ENCODE measurements around the gene DPYSL3. TPM values are rescaled to one million over a fixed set of nuclear protein-coding genes. Genes with fewer than 3 reads are reported as not detected.

DPYSL3 gene
- total RNA-seq, 4 donors from 2014 or later: 7.4 to 42.1 (median 21.8) TPM

DNA sequence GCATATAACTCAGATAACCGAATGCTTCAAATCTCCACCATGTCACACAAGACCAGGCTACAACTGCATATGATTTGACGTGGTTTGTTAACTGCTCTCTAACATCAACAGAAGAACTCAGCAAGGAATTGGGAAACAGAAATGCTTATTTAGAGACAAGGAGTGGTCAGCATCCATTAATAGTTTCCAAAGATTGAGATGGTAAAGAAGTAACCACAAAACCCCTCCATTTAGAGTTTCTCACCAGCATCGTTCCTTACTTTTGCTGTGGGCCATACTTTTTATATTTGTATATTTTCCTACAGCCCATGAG is 25.2 kb downstream of the DPYSL3 start:
- H3K27me3 ChIP-seq: no peaks in the 10 kb centered on the region
- TF ChIP-seq POLR2A (IDR thresholded peaks at IDR 0.05): no peak
- TF ChIP-seq, protein P1, sequence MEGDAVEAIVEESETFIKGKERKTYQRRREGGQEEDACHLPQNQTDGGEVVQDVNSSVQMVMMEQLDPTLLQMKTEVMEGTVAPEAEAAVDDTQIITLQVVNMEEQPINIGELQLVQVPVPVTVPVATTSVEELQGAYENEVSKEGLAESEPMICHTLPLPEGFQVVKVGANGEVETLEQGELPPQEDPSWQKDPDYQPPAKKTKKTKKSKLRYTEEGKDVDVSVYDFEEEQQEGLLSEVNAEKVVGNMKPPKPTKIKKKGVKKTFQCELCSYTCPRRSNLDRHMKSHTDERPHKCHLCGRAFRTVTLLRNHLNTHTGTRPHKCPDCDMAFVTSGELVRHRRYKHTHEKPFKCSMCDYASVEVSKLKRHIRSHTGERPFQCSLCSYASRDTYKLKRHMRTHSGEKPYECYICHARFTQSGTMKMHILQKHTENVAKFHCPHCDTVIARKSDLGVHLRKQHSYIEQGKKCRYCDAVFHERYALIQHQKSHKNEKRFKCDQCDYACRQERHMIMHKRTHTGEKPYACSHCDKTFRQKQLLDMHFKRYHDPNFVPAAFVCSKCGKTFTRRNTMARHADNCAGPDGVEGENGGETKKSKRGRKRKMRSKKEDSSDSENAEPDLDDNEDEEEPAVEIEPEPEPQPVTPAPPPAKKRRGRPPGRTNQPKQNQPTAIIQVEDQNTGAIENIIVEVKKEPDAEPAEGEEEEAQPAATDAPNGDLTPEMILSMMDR (IDR thresholded peaks at IDR 0.05): no peak
- no peaks in the 10 kb centered on the region for H3K9me3 ChIP-seq
- no peak for DNase-seq
- H3K4me3 ChIP-seq: no peak overlapping the region
- no peaks in the 10 kb centered on the region for H3K36me3 ChIP-seq
- peak overlapping the region; percentile 6 to 72 (median 67) for H3K27ac ChIP-seq
- peaks cover 0 to 6% (median 0%) of the 10 kb centered on the region in 4 donors for H3K4me1 ChIP-seq

DNA sequence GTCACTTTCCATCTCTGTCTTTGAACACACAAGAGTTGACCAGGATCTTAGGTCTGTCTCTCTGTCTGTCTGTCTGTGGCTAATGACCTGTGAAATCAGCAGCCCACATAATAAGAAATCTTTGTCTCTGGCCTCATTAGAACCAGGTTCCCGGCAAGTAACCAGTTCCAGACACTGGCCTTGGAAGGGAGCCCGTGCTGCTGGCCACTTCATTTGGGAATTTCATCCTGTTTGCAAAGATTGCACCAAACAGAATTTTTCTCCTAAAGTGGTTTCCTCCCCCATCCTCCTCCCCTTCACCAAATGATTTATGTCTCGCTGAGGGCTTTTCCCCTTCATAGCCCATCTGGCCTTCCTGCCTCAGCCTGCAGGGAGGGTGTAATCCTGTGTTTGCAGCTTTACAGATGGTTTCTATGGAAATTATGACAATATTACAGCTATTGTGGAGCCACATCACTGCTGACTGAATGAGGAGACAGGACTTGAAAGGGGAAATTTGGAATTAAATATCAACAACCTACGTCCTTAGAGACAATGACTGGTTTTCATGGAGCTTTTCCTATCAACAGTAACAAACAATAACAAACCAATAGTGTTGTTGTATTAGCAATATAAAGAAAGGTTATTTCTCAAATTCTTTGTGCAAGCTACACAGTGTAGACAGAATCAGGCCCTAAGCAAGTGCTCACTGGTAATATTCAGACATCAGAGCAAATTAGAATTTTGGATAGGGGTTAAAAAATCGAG is 25.7 kb downstream of the DPYSL3 start:
- Histone ChIP-seq H3K36me3 (no peaks in the 10 kb centered on the region), H3K4me3 (no peak overlapping the region), H3K27ac (peak overlapping the region; percentile 21 to 72 (median 67)), H3K4me1 (peaks cover 0 to 9% (median 0%) of the 10 kb centered on the region in 4 donors), H3K27me3 (no peaks in the 10 kb centered on the region), H3K9me3 (no peaks in the 10 kb centered on the region)
- peak in 2 of 3 donors; percentile 57 to 66 for DNase-seq
- TF ChIP-seq, protein P1 (IDR thresholded peaks at IDR 0.05): no peak
- TF ChIP-seq POLR2A (IDR thresholded peaks at IDR 0.05): no peak

DNA sequence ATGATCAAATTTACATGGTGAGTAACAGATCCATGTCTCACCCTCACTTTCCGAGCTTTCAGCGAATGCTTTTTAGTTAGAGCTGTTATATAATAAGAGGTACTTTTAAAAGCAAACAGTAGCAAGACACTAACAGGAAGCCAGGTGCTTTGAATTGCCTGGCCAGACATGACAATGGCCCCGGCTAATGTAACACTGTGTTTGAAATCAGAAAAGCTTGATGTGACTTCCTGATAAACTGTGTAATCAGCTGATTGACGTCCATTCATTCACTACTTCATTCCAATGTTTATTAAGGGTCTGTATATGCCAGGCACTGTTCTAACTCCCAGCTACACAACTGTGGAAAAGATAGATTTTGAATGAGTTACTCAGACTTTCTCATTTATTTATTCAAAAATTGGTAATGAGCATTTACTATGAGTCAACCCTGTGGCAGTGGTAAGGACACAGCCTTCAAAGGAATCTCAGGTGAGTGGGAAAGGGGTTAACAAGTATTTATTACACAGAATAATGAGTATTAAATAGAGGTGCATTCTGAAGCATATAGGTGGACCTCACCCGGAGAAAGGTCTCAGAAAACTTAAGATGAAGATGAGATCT is 26.6 kb downstream of the DPYSL3 start:
- TF ChIP-seq, protein P1 (IDR thresholded peaks at IDR 0.05): no peak
- no peak for TF ChIP-seq POLR2A (IDR thresholded peaks at IDR 0.05)
- no peak for DNase-seq
- Histone ChIP-seq H3K36me3 (no peaks in the 10 kb centered on the region), H3K27me3 (no peaks in the 10 kb centered on the region), H3K4me3 (no peak overlapping the region), H3K9me3 (no peaks in the 10 kb centered on the region), H3K27ac (peak overlapping the region; percentile 21 to 72 (median 54)), H3K4me1 (peaks cover 0 to 9% (median 0%) of the 10 kb centered on the region in 4 donors)

DNA sequence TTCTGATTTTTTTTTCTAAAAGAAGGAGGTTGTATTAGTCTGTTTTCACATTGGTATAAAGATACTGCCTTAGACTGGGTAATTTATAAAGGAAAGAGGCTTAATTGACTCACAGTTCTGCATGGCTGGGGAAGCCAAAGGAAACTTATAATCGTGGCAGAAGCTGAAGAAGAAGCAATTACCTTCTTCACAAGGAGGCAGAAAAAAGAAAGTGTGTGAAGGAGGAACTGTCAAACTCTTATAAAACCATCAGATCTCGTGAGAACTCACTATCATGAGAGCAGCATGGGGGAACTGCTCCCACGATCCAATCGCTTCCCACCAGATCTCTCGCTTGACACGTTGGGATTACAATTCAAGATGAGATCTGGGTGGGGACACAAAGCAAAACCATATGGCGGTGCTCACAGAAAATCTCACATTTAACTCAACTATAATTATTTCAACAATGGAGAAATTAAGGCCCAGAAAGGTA is 27.1 kb downstream of the DPYSL3 start:
- no peak overlapping the region for H3K4me3 ChIP-seq
- TF ChIP-seq, protein P1 (IDR thresholded peaks at IDR 0.05): no peak
- TF ChIP-seq POLR2A (IDR thresholded peaks at IDR 0.05): no peak
- H3K36me3 ChIP-seq: no peaks in the 10 kb centered on the region
- peaks cover 0 to 9% (median 0%) of the 10 kb centered on the region in 4 donors for H3K4me1 ChIP-seq
- H3K27me3 ChIP-seq: no peaks in the 10 kb centered on the region
- no peaks in the 10 kb centered on the region for H3K9me3 ChIP-seq
- DNase-seq: no peak
- H3K27ac ChIP-seq: peak overlapping the region; percentile 11 to 72 (median 54)

DNA sequence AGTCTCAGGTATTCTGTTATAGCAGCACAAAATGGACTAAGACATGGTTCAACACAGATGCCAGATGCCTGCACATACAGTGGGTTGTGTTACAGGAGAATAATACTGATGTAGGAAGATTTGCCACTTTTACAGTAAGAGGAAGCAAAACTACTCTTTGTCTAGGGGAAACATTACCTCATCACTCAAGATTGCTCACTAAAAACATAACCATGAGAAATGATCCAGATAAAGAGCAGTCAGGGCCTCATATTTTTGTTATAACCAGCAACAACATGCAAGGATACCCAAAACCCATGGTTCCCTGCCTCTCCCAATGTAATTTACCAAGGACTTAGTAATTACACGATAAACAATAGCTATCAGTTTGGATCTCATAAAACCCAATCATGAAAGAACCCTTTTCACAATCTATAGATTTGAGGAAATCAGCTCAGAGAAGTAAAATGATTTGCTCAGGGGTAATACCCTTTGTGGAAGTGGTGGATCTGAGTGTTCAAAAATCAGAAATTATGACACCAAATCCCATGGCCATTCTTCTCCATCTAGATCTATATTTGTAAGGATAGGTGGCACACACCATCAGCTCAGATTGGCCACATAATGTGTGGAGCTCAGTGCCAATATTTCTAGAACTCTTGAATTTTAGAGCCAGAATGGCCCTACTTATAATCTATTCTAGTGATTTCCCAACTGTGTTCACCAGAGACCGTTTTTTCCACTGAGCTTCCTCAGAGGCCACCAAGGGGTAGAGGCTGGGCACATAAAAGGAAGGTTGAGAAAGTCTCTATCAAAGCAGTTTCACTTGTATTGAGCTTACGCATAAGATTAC is 27.8 kb downstream of the DPYSL3 start:
- Histone ChIP-seq H3K9me3 (no peaks in the 10 kb centered on the region), H3K27me3 (no peaks in the 10 kb centered on the region), H3K4me3 (no peak overlapping the region), H3K27ac (peak overlapping the region in 3 of 4 donors; percentile 43 to 66 (median 52)), H3K36me3 (no peaks in the 10 kb centered on the region), H3K4me1 (peaks cover 0 to 9% (median 0%) of the 10 kb centered on the region in 4 donors)
- no peak for TF ChIP-seq POLR2A (IDR thresholded peaks at IDR 0.05)
- TF ChIP-seq, protein P1 (IDR thresholded peaks at IDR 0.05): no peak
- DNase-seq: no peak

Measured in Peyer's patch (tissue), 4 donors.